Naive thymus-derived CD8-positive, alpha-beta T cell (primary cell): Measurements from ENCODE around the gene RNASE11. TPM values are rescaled to one million over a fixed set of nuclear protein-coding genes. Genes with fewer than 3 reads are reported as not detected.
A peak's percentile ranks its signal among the peaks of the same experiment; 100 is the strongest.
"Not testable (repeated sequence)": the region's sequence is repeated elsewhere in the genome, so short reads cannot be mapped to it uniquely, and the experiment has no call there.

Experiments
- ATAC-seq, 2 donors: fragments of 150-1000 bp; cut with Tn5 transposase in 1 of 2; sonication (Bioruptor Pico), chemical (Tn5 transposase) in 1 of 2; 1 replicate in 1 of 2; 2 replicates in 1 of 2; pipeline ENCODE4 v1.10.0; 2021; ENCODE audit warnings: mild to moderate bottlenecking in 2 of 2, moderate library complexity in 2 of 2
- POLR2A ChIA-PET: fragments of 350-600 bp; sonication (Branson Sonifier 250); formaldehyde crosslinking; loops from one replicate; lab custom pipeline; 2021; ENCODE audit warnings: antibody characterized with exemption; lab: Charles Lee
- DNase-seq, 10 donors: peaks; one replicate each; pipeline versions ENCODE4 v3.0.0 to v3.0.0-alpha.2; 2020 to 2022
- H3K27ac Mint-ChIP-seq, 10 donors: one replicate each; pipeline ENCODE4 v1.8.0; 2020 to 2022; ENCODE audit warnings: mild to moderate bottlenecking in 10 of 10, mixed read lengths in 10 of 10, moderate library complexity in 4 of 10, inconsistent platforms in 1 of 10
- H3K27me3 Mint-ChIP-seq, 5 donors: one replicate each; pipeline ENCODE4 v1.8.0; 2021 to 2022; ENCODE audit warnings: mixed read lengths in 5 of 5
- H3K36me3 Mint-ChIP-seq, 3 donors: one replicate each; pipeline ENCODE4 v1.8.0; 2020 to 2022; ENCODE audit warnings: mixed read lengths in 3 of 3, mild to moderate bottlenecking in 2 of 3, inconsistent platforms in 1 of 3
- H3K4me1 Mint-ChIP-seq, 4 donors: one replicate each; pipeline ENCODE4 v1.8.0; 2021 to 2022; ENCODE audit warnings: mixed read lengths in 4 of 4
- H3K4me3 Mint-ChIP-seq, 10 donors: one replicate each; pipeline ENCODE4 v1.8.0; 2020 to 2022; ENCODE audit warnings: mild to moderate bottlenecking in 10 of 10, mixed read lengths in 10 of 10, moderate library complexity in 6 of 10, inconsistent platforms in 1 of 10
- H3K9me3 Mint-ChIP-seq, 9 donors: one replicate each; pipeline ENCODE4 v1.8.0; 2020 to 2022; ENCODE audit warnings: mixed read lengths in 9 of 9, mild to moderate bottlenecking in 3 of 9, inconsistent platforms in 1 of 9, moderate library complexity in 1 of 9
- polyA plus RNA-seq, 3 donors: library from polyadenylated mRNA; unstranded; fragments of 300-500 nt; fragmentation: Illumina TruSeq; gene quantifications; one replicate each; pipeline ENCODE4 v1.2.3, GENCODE V29; 2021
- total RNA-seq, 8 experiments: library from RNA in 2 of 8; stranded (reverse) in 2 of 8; gene quantifications; one replicate each; pipeline ENCODE4 v1.2.3 and lab custom pipeline; 2021 to 2026

Gene RNASE11
- total and polyA plus RNA-seq, 5 experiments from 2014 or later: not detected

- POLR2A ChIA-PET: no interaction called here
- DNase-seq: peak in 7 of 10 donors; percentile 24 to 48 (median 34)
- Mint-ChIP-seq H3K9me3 (peaks cover 0 to 9% (median 0%) of the 10 kb centered on the region in 9 donors), H3K27ac (peak overlapping the region in 9 of 10 donors; percentile 72 to 100 (median 86)), H3K4me3 (peak overlapping the region; percentile 68 to 93 (median 86)), H3K27me3 (peaks cover 0 to 31% (median 0%) of the 10 kb centered on the region in 5 donors), H3K36me3 (peaks cover 0 to 2% (median 0%) of the 10 kb centered on the region in 3 donors), H3K4me1 (peaks cover 41 to 74% (median 68%) of the 10 kb centered on the region in 4 donors)
- ATAC-seq: peak; percentile 61 to 65
Measured at GRCh38 chr14:20624495-20625070, 36.8 kb upstream of the RNASE11 start.

GRCh38 chr14:20623798-20624197 is 36.0 kb upstream of the RNASE11 start:
- Mint-ChIP-seq H3K4me1 (peaks cover 41 to 68% (median 63%) of the 10 kb centered on the region in 4 donors), H3K9me3 (peaks cover 0 to 9% (median 0%) of the 10 kb centered on the region in 9 donors), H3K27ac (peak overlapping the region in 3 of 10 donors; percentile 39 to 100 (median 41)), H3K4me3 (peak overlapping the region; percentile 52 to 89 (median 84)), H3K36me3 (peaks cover 0 to 2% (median 0%) of the 10 kb centered on the region in 3 donors), H3K27me3 (peaks cover 0 to 31% (median 0%) of the 10 kb centered on the region in 5 donors)
- POLR2A ChIA-PET: interaction anchor here (2.6 kb wide), 1 partner anchor 11 kb away, joined by 8 read pairs; no protein-coding TSS in a partner anchor
- no peak for ATAC-seq
- DNase-seq: no peak

GRCh38 chr14:20622816-20623291 is 35.1 kb upstream of the RNASE11 start:
- POLR2A ChIA-PET: interaction anchor here (0.7 to 2.6 kb wide), 2 partner anchors 8 to 10 kb away, joined by 3 to 8 read pairs; no protein-coding TSS in a partner anchor
- DNase-seq (no peak), ATAC-seq (peak in 1 of 2 donors; percentile 18)
- H3K27ac Mint-ChIP-seq: peak overlapping the region in 6 of 10 donors; percentile 29 to 100 (median 56)
- peak overlapping the region; percentile 52 to 89 (median 78) for H3K4me3 Mint-ChIP-seq
- H3K36me3 Mint-ChIP-seq: peaks cover 0 to 2% (median 0%) of the 10 kb centered on the region in 3 donors
- H3K9me3 Mint-ChIP-seq: peaks cover 0 to 9% (median 0%) of the 10 kb centered on the region in 9 donors
- peaks cover 0 to 25% (median 0%) of the 10 kb centered on the region in 5 donors for H3K27me3 Mint-ChIP-seq
- peaks cover 34 to 62% (median 55%) of the 10 kb centered on the region in 4 donors for H3K4me1 Mint-ChIP-seq

DNA sequence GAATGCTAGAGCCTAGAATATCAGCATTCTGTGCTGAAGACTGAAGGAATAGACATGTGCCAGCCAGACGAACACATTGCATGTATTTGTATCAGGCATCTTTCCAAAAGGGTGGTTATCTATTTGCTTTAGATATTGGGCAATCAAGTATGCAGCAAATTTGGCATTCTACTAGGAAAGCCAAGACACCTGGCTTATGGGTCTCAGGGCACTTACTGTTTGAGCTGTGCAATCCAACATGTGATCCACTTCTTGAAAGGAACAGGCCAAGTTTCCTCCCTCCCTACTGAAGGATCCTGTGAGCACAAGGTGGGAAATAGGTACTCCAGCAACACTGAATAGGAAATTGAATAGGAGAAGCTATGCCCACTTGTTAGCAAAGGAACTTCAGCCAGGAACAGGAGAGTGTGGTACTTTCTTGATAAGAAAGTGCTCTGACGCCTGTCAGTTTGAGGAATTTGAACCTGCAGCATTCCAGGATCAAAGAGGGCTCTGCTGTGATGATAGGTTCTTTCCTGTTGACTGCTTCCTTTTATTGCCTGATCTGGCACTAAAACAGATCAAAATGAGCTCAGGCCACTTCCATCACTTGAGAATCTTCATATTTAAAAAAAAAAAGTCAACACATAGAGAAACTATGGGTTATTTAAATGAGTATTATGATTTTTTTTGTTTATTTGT is 33.1 kb upstream of the RNASE11 start:
- H3K9me3 Mint-ChIP-seq: peaks cover 0 to 9% (median 0%) of the 10 kb centered on the region in 9 donors
- DNase-seq: no peak
- ATAC-seq: no peak
- peaks cover 27 to 46% (median 37%) of the 10 kb centered on the region in 4 donors for H3K4me1 Mint-ChIP-seq
- H3K36me3 Mint-ChIP-seq: peaks cover 0 to 2% (median 0%) of the 10 kb centered on the region in 3 donors
- H3K4me3 Mint-ChIP-seq: no peak overlapping the region
- peaks cover 0 to 18% (median 0%) of the 10 kb centered on the region in 5 donors for H3K27me3 Mint-ChIP-seq
- POLR2A ChIA-PET: interaction anchor here (1.3 to 2.6 kb wide), 2 partner anchors 8 to 60 kb away, joined by 3 to 8 read pairs; no protein-coding TSS in a partner anchor
- H3K27ac Mint-ChIP-seq: no peak overlapping the region

GRCh38 chr14:20619688-20620087 is 31.9 kb upstream of the RNASE11 start:
- peaks cover 17 to 38% (median 26%) of the 10 kb centered on the region in 4 donors for H3K4me1 Mint-ChIP-seq
- H3K27ac Mint-ChIP-seq, H3K9me3 Mint-ChIP-seq, H3K4me3 Mint-ChIP-seq, DNase-seq, H3K36me3 Mint-ChIP-seq, ATAC-seq: not testable (repeated sequence)
- POLR2A ChIA-PET: interaction anchor here (0.7 kb wide), 1 partner anchor 163 kb away, joined by 3 read pairs; no protein-coding TSS in a partner anchor
- H3K27me3 Mint-ChIP-seq: peaks cover 0 to 12% (median 0%) of the 10 kb centered on the region in 5 donors

- H3K27ac Mint-ChIP-seq: no peak overlapping the region
- DNase-seq (no peak), ATAC-seq (no peak)
- H3K9me3 Mint-ChIP-seq: no peaks in the 10 kb centered on the region
- no peaks in the 10 kb centered on the region for H3K36me3 Mint-ChIP-seq
- H3K27me3 Mint-ChIP-seq: peaks cover 0 to 7% (median 0%) of the 10 kb centered on the region in 5 donors
- H3K4me3 Mint-ChIP-seq: no peak overlapping the region
- H3K4me1 Mint-ChIP-seq: peaks cover 8 to 29% (median 15%) of the 10 kb centered on the region in 4 donors
- POLR2A ChIA-PET: no interaction called here
Measured at GRCh38 chr14:20618271-20618749, 30.5 kb upstream of the RNASE11 start.

GRCh38 chr14:20617138-20618003 is 29.6 kb upstream of the RNASE11 start:
- no peaks in the 10 kb centered on the region for H3K9me3 Mint-ChIP-seq
- POLR2A ChIA-PET: interaction anchor here (1.3 kb wide), 1 partner anchor 65 kb away, joined by 3 read pairs; no protein-coding TSS in a partner anchor
- no peaks in the 10 kb centered on the region for H3K36me3 Mint-ChIP-seq
- H3K4me1 Mint-ChIP-seq: peaks cover 1 to 19% (median 5%) of the 10 kb centered on the region in 4 donors
- no peak for ATAC-seq
- peaks cover 0 to 3% (median 0%) of the 10 kb centered on the region in 5 donors for H3K27me3 Mint-ChIP-seq
- DNase-seq: no peak
- no peak overlapping the region for H3K27ac Mint-ChIP-seq
- H3K4me3 Mint-ChIP-seq: no peak overlapping the region

DNA sequence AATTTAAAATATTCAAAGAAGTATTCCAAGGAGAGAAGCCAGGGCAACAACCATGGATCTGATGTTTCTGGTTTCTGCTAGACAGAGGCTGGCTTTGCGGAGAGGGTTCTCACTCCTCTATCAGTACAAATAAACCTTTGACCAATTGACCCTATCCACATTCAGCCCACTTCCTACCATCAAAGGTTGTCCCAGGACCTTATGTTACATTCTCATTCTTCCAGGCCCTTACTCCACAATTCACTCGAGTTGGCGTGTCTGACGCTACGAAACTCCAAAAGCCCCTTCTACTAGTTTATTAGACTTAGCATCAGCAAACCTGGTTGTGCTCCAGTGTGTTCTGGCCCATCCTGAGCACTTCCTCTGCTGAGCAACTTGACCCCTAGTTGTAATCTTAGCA is 28.2 kb upstream of the RNASE11 start:
- DNase-seq (no peak), ATAC-seq (no peak)
- H3K9me3 Mint-ChIP-seq: no peaks in the 10 kb centered on the region
- H3K27ac Mint-ChIP-seq: no peak overlapping the region
- peaks cover 0 to 2% (median 0%) of the 10 kb centered on the region in 5 donors for H3K27me3 Mint-ChIP-seq
- H3K4me3 Mint-ChIP-seq: peak overlapping the region in 1 of 10 donors; percentile 41
- peaks cover 0 to 15% (median 2%) of the 10 kb centered on the region in 4 donors for H3K4me1 Mint-ChIP-seq
- POLR2A ChIA-PET: interaction anchor here (1.3 kb wide), 1 partner anchor 66 kb away, joined by 3 read pairs; no protein-coding TSS in a partner anchor
- no peaks in the 10 kb centered on the region for H3K36me3 Mint-ChIP-seq

DNA sequence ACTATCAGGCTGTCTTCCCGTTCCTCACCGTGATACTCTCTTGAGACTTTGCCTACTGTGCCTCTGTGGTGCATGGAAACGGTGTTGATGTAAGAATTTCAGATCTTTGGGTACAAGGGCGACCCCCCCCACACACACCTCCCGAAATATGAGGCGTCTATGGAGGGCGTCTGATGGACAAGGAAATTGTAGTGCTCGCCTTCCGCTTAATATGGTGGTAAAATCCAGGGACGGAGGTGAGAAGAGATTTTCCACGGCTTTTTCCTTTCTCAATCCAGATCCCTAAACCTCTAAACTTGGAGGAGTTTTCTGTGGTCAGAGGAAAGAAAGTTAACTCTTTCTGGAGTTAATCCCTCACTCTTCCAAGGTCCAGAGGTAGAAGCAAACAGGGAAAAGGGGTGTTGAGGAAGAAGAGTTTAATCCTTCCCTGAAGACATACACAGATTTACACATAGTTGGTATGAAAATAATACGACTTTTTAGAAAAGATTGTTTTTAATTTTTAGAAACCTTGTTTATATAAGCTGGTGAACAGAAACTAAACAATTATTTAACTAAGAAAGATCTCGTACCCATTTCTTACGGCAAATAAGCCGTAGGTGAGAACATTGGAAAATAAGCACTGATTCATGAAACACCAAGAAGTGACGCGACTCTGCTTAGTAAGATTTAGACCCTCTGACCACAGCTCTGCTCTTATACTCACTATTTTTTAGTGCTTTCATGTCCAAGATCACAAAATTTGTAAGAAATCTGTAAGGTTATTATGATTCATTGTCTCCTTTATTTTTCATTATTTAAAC is 26.4 kb upstream of the RNASE11 start:
- ATAC-seq (peak; percentile 11 to 15), DNase-seq (no peak)
- Mint-ChIP-seq H3K9me3 (no peaks in the 10 kb centered on the region), H3K4me1 (peaks cover 0 to 15% (median 2%) of the 10 kb centered on the region in 4 donors), H3K4me3 (peak overlapping the region in 1 of 10 donors; percentile 3), H3K27ac (peak overlapping the region in 1 of 10 donors; percentile 17), H3K36me3 (no peaks in the 10 kb centered on the region), H3K27me3 (peaks cover 0 to 2% (median 0%) of the 10 kb centered on the region in 5 donors)
- POLR2A ChIA-PET: interaction anchor here (0.6 to 3.7 kb wide), 10 partner anchors 8 to 272 kb away, joined by 3 to 65 read pairs (median 7); partner anchors contain the start of genes APEX1, PARP2, PIP4P1 and RNASE4

DNA sequence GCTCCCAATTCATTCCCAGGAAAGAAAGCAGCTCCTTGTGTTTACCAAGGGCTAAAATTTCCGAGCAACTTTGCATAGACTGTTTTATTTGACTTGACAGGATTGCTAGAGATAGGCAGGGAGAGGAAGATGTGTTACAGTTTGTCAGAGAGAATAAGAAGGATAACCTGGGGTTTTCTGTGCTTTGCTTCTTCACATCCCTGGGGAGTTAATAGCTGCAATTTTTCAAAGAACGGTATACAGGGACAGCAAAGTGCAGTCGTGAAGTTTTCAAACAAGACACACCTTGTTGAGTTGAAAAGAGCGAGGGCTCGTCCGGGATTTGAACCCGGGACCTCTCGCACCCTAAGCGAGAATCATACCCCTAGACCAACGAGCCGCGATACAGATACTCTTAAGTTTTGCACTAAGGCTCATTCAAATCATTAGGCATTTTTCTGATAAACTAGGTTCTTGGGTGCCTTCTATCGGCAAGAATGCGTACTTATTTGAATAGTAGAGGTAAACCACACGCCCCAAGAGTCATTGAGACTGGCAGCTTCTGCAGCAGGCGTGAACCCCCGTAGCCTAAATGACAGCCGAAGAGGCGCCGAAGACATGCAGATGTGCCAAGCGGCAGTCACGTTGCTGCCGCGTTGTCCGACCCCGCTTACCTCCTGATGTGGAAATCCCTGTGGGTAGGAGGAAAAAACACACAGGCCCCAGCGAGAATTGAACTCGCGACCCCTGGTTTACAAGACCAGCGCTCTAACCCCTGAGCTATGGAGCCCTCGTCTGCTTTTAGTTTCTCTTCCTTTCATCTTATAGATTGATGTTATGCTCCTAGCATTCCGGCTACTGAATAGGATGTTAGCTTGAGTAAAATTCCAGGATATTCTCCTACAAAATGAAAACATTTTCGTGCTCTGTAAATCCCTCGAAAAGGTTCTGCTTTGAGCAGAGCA is 25.6 kb upstream of the RNASE11 start:
- H3K36me3 Mint-ChIP-seq: no peaks in the 10 kb centered on the region

More for the DNA sequence above, 25.6 kb upstream of the RNASE11 start:
- H3K4me3 Mint-ChIP-seq: no peak overlapping the region
- peaks cover 0 to 13% (median 2%) of the 10 kb centered on the region in 4 donors for H3K4me1 Mint-ChIP-seq
- H3K27me3 Mint-ChIP-seq: no peaks in the 10 kb centered on the region
- DNase-seq (peak; percentile 56 to 93 (median 85)), ATAC-seq (peak; percentile 77 to 81)
- H3K9me3 Mint-ChIP-seq: no peaks in the 10 kb centered on the region
- POLR2A ChIA-PET: interaction anchor here (0.6 to 3.7 kb wide), 13 partner anchors 9 to 271 kb away, joined by 3 to 65 read pairs (median 4); partner anchors contain the start of genes APEX1, PARP2, PIP4P1 and RNASE4
- no peak overlapping the region for H3K27ac Mint-ChIP-seq
